Measurements from ENCODE around the gene PLCD1. TPM values are rescaled to one million over a fixed set of nuclear protein-coding genes. Genes with fewer than 3 reads are reported as not detected.

Gene PLCD1
- polyA plus RNA-seq, 1 of the 3 experiments (the other 2 are of a cell fraction), result 20.2 TPM

DNA sequence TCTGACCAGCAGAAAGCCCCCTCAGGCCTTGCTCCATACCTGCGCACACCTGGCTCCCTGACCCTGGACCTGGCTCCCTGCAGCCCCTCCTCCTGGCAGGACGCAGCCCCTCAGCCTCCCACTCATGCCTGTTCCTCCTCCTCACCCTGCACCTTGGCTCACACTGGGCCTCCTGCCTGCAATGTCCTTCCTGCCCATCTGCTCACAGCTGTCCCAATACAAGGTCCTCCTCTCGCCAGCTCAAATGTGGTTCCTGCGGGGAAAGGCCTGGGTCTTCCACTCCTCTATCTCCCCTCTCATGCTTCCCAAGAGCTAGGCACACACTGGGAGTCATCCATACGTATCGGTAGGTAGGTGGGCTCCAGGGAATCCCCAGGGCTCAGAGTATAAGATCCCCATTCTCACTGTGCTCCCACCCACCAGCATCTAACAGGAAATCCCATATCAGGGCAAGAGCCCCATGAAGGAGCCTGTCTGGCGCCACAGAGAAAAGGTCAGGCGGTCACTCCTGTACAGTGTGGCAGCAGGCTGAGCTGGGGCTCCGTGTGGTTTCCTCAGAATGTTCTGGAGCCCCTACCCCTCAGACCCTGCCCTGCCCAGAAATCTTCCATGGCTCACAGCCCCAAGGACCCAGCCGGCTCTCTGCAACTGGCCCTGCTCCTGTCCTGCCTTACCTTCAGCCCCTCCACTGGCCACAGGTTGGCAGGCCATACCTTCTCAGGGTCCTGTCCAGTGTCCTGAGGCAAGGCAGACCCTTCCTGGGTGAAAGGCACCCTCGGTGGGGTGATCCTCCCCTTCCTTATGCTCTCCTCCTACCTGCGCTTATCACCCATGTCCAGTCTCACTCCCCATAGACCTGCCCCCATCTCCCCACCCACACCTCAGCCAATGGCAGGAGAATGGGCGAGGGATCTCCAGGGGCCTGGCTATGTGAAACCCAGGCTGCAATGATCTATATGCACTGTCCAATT, 10.9 kb downstream of the PLCD1 start (continued):
- TF ChIP-seq EP300 (IDR thresholded peaks at IDR 0.05; ENCODE audit: borderline replicate concordance in 1 of 2, low read depth in 1 of 2, low read length in 1 of 2), result no peak
- no peak for TF ChIP-seq FOXJ3 (CRISPR knock-in tag; IDR thresholded peaks at IDR 0.05)
- TF ChIP-seq RAD21 (IDR thresholded peaks at IDR 0.05; ENCODE audit: low read length), result no peak
- no peak for TF ChIP-seq MEF2A (IDR thresholded peaks at IDR 0.05; ENCODE audit: borderline replicate concordance, low read depth)
- no peak for TF ChIP-seq TAF1 (IDR thresholded peaks at IDR 0.05; ENCODE audit: borderline replicate concordance, low read depth, low read length)
- TF ChIP-seq RCOR1 (IDR thresholded peaks at IDR 0.05; ENCODE audit: low read length), result no peak

GRCh38 chr3:38017445-38018295, 11.8 kb downstream of the PLCD1 start:
- peaks cover 8% of the 10 kb centered on the region for H3F3A ChIP-seq (replicated peaks; ENCODE audit: insufficient read depth)
- no peaks in the 10 kb centered on the region for H3K9me2 ChIP-seq
- H3K36me3 ChIP-seq (replicated peaks in 1 of 2; ENCODE audit: control insufficient read depth in 1 of 2, insufficient read depth in 2 of 2, low read length in 1 of 2), result peaks cover 13 to 32% of the 10 kb centered on the region in 2 experiments
- no peaks in the 10 kb centered on the region for H3K27me3 ChIP-seq (ENCODE audit: insufficient read depth)
- WGBS (ENCODE audit: low lambda C conversion rate), result 58% methylated on average over 3 of the region's 9 CpGs
- POLR2A ChIA-PET, result interaction anchor here (1.6 kb wide), 1 partner anchor 12 kb away, joined by 4 read pairs; the partner anchor contains the start of gene PLCD1
- H3K4me3 ChIP-seq (ENCODE audit: low read depth in 2 of 2, low read length in 1 of 2), result no peak overlapping the region
- peaks cover 0 to 30% of the 10 kb centered on the region in 2 experiments; a peak in 1 of 4 replicates for H3K4me1 ChIP-seq (ENCODE audit: control insufficient read depth in 1 of 2, insufficient read depth in 2 of 2, low read depth in 1 of 2, low read length in 1 of 2)
- no peak overlapping the region for H3K4me2 ChIP-seq
- no peaks in the 10 kb centered on the region for H4K20me1 ChIP-seq (ENCODE audit: insufficient read depth)
- TF ChIP-seq GATA2 (CRISPR knock-in tag; IDR thresholded peaks at IDR 0.05), result peak; percentile 40; the same call in 1 of the 2 replicates
- peak in 1 of 2 experiments; percentile 50; a peak in 1 of 4 replicates for TF ChIP-seq EP300 (IDR thresholded peaks at IDR 0.05; ENCODE audit: borderline replicate concordance in 1 of 2, low read depth in 1 of 2, low read length in 1 of 2)
- no peak for TF ChIP-seq SIN3A (IDR thresholded peaks at IDR 0.05; ENCODE audit: borderline replicate concordance, low read depth, low read length)
- TF ChIP-seq RCOR1 (IDR thresholded peaks at IDR 0.05; ENCODE audit: low read length), result no peak
- CTCF ChIA-PET, result interaction anchor here (0.9 to 5.3 kb wide), 4 partner anchors 14 to 163 kb away, joined by 3 to 27 read pairs (median 4); no protein-coding TSS in a partner anchor
- peak overlapping the region in 1 of 2 experiments; percentile 40; a peak in 2 of 4 replicates for H3K27ac ChIP-seq (ENCODE audit: low read depth in 2 of 2, low read length in 1 of 2)
- DNase-seq, result peak; percentile 69
- H3K9me3 ChIP-seq, result no peaks in the 10 kb centered on the region
- H2AFZ ChIP-seq (ENCODE audit: low read depth), result no peak overlapping the region
- peaks cover 4% of the 10 kb centered on the region; the same call in 1 of the 2 replicates for H3K79me2 ChIP-seq (ENCODE audit: insufficient read depth)
- no peak overlapping the region for H3K9ac ChIP-seq

DNA sequence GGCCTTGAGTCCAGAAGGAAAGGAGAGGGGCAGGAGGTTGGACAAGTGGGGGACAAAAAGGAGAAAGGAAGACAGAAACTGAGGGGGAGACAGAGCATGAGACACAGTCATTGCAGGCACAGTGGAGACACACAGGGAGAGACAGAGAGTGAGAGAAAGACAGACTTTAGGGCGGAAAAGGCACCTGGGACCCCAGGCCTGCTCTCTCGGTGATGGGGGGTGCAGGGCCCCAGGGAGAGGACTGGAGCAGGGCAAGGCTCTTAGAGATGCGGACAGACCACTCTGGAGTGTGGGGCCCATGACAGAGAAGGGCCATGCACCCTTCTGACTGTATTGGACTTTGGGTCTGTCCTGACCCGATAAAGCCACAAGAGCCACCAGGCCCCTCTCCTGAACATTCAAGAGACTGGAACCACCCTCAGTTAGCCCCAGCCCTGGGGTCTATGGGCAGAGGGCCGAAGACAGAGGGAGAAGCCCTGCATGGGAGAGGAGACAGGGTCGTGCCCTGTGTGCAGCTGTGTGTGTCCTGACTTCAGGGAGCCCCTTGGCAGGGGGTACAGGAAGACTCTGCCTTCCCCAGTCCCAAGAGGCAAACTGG, 12.5 kb downstream of the PLCD1 start:
- DNase-seq, result no peak
- H3K36me3 ChIP-seq (replicated peaks in 1 of 2; ENCODE audit: control insufficient read depth in 1 of 2, insufficient read depth in 2 of 2, low read length in 1 of 2), result peaks cover 13 to 32% of the 10 kb centered on the region in 2 experiments
- 96% methylated on average over 2 of the region's 6 CpGs for WGBS (ENCODE audit: low lambda C conversion rate)
- no peaks in the 10 kb centered on the region for H3K27me3 ChIP-seq (ENCODE audit: insufficient read depth)
- no peak overlapping the region for H3K27ac ChIP-seq (ENCODE audit: low read depth in 2 of 2, low read length in 1 of 2)
- H3K9ac ChIP-seq, result no peak overlapping the region
- no peaks in the 10 kb centered on the region for H3K9me2 ChIP-seq
- H3K4me2 ChIP-seq, result no peak overlapping the region
- peaks cover 8% of the 10 kb centered on the region for H3F3A ChIP-seq (replicated peaks; ENCODE audit: insufficient read depth)
- H3K4me1 ChIP-seq (ENCODE audit: control insufficient read depth in 1 of 2, insufficient read depth in 2 of 2, low read depth in 1 of 2, low read length in 1 of 2), result peaks cover 0 to 26% of the 10 kb centered on the region in 2 experiments; a peak in 1 of 4 replicates
- no peak overlapping the region for H2AFZ ChIP-seq (ENCODE audit: low read depth)
- ChIA-PET POLR2A (no interaction called here), CTCF (interaction anchor here (0.9 to 5.3 kb wide), 4 partner anchors 10 to 162 kb away, joined by 3 to 27 read pairs (median 4); no protein-coding TSS in a partner anchor)
- H3K79me2 ChIP-seq (ENCODE audit: insufficient read depth), result peaks cover 2% of the 10 kb centered on the region; the same call in 1 of the 2 replicates
- H3K9me3 ChIP-seq, result no peaks in the 10 kb centered on the region
- H3K4me3 ChIP-seq (ENCODE audit: low read depth in 2 of 2, low read length in 1 of 2), result no peak overlapping the region
- no peaks in the 10 kb centered on the region for H4K20me1 ChIP-seq (ENCODE audit: insufficient read depth)
- TF ChIP-seq, protein P1, sequence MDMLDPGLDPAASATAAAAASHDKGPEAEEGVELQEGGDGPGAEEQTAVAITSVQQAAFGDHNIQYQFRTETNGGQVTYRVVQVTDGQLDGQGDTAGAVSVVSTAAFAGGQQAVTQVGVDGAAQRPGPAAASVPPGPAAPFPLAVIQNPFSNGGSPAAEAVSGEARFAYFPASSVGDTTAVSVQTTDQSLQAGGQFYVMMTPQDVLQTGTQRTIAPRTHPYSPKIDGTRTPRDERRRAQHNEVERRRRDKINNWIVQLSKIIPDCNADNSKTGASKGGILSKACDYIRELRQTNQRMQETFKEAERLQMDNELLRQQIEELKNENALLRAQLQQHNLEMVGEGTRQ (IDR thresholded peaks at IDR 0.05; ENCODE audit: borderline replicate concordance, low read depth, low read length), result no peak
- no peak for TF ChIP-seq RAD21 (IDR thresholded peaks at IDR 0.05; ENCODE audit: low read length)
- TF ChIP-seq FOSL2 (IDR thresholded peaks at IDR 0.05; ENCODE audit: borderline replicate concordance, low read depth), result no peak
- TF ChIP-seq MAX (IDR thresholded peaks at IDR 0.05; ENCODE audit: low read depth), result no peak
- no peak for TF ChIP-seq CTCF (IDR thresholded peaks at IDR 0.05)
- no peak for TF ChIP-seq MEF2A (IDR thresholded peaks at IDR 0.05; ENCODE audit: borderline replicate concordance, low read depth)
- TF ChIP-seq ZBTB33 (IDR thresholded peaks at IDR 0.05; ENCODE audit: borderline replicate concordance, low read depth), result no peak
- TF ChIP-seq RFX5 (IDR thresholded peaks at IDR 0.05; ENCODE audit: low read length), result no peak
